ENCODE data around the gene WDR74. TPM values are rescaled to one million over a fixed set of nuclear protein-coding genes. Genes with fewer than 3 reads are reported as not detected.
A peak's percentile ranks its signal among the peaks of the same experiment; 100 is the strongest.

Gene WDR74
- total RNA-seq, 2 donors from 2014 or later: 19.8 to 55.2 TPM

- peaks cover 54% of the 10 kb centered on the region for H3K36me3 ChIP-seq
- peak overlapping the region; percentile 93 to 98 for H3K27ac ChIP-seq
- ATAC-seq (ENCODE audit: insufficient number of reproducible peaks, low FRiP score, low read depth): no peak
- no peak for TF ChIP-seq CTCF (IDR thresholded peaks at IDR 0.05)
- H3K9me3 ChIP-seq: no peaks in the 10 kb centered on the region
- H3K4me1 ChIP-seq (ENCODE audit: control insufficient read depth in 1 of 2, low read depth in 2 of 2): peaks cover 31 to 61% of the 10 kb centered on the region in 2 donors
- DNase-seq (ENCODE audit: low spot score): no peak
- H3K27me3 ChIP-seq (replicated peaks; ENCODE audit: insufficient read depth): no peaks in the 10 kb centered on the region
- peak overlapping the region; percentile 79 for H3K4me3 ChIP-seq
Observed at GRCh38 chr11:62882788-62883501, 43.6 kb upstream of the WDR74 start.

GRCh38 chr11:62882431-62882749 is 43.0 kb upstream of the WDR74 start:
- H3K4me3 ChIP-seq: peak overlapping the region; percentile 79
- no peak for TF ChIP-seq CTCF (IDR thresholded peaks at IDR 0.05)
- H3K27me3 ChIP-seq (replicated peaks; ENCODE audit: insufficient read depth): no peaks in the 10 kb centered on the region
- no peaks in the 10 kb centered on the region for H3K9me3 ChIP-seq
- H3K36me3 ChIP-seq: peaks cover 48% of the 10 kb centered on the region
- peaks cover 31 to 61% of the 10 kb centered on the region in 2 donors for H3K4me1 ChIP-seq (ENCODE audit: control insufficient read depth in 1 of 2, low read depth in 2 of 2)
- DNase-seq (ENCODE audit: low spot score) (no peak), ATAC-seq (ENCODE audit: insufficient number of reproducible peaks, low FRiP score, low read depth) (no peak)
- peak overlapping the region; percentile 93 to 98 for H3K27ac ChIP-seq

- ATAC-seq (ENCODE audit: insufficient number of reproducible peaks, low FRiP score, low read depth) (peak; percentile 71), DNase-seq (ENCODE audit: low spot score) (peak; percentile 89)
- Histone ChIP-seq H3K36me3 (peaks cover 42% of the 10 kb centered on the region), H3K27ac (peak overlapping the region; percentile 93 to 98), H3K4me1 (ENCODE audit: control insufficient read depth in 1 of 2, low read depth in 2 of 2) (peaks cover 31 to 61% of the 10 kb centered on the region in 2 donors), H3K4me3 (peak overlapping the region; percentile 79), H3K9me3 (no peaks in the 10 kb centered on the region), H3K27me3 (replicated peaks; ENCODE audit: insufficient read depth) (no peaks in the 10 kb centered on the region)
- TF ChIP-seq CTCF (IDR thresholded peaks at IDR 0.05): no peak
Observed at GRCh38 chr11:62881579-62882430, 42.4 kb upstream of the WDR74 start.

- H3K27me3 ChIP-seq (replicated peaks; ENCODE audit: insufficient read depth): no peaks in the 10 kb centered on the region
- peak within 1 kb of the TSS; percentile 79 for H3K4me3 ChIP-seq
- H3K27ac ChIP-seq: peak within 1 kb of the TSS; percentile 93 to 98
- peak; percentile 60 for ATAC-seq (ENCODE audit: insufficient number of reproducible peaks, low FRiP score, low read depth)
- TF ChIP-seq CTCF (IDR thresholded peaks at IDR 0.05): peak; percentile 71
- peak; percentile 46 for DNase-seq (ENCODE audit: low spot score)
- H3K9me3 ChIP-seq: no peaks in the 10 kb centered on the region
- peaks cover 34% of the 10 kb centered on the region for H3K36me3 ChIP-seq
- H3K4me1 ChIP-seq (ENCODE audit: control insufficient read depth in 1 of 2, low read depth in 2 of 2): peaks cover 31 to 58% of the 10 kb centered on the region in 2 donors
Observed at GRCh38 chr11:62880803-62881578, 41.6 kb upstream of the WDR74 start, which contains the start of gene SLC3A2. Gene SLC3A2 (plus strand): TSS chr11:62880896. CDS start chr11:62881024, 128 bp downstream.

Data from thoracic aorta (tissue), 2 donors.